GM23338 (cell line): Measurements from ENCODE around the gene GCNT1. TPM values are rescaled to one million over a fixed set of nuclear protein-coding genes. Genes with fewer than 3 reads are reported as not detected.

Experiments
- ATAC-seq: fragments of 200-7000 bp; cut with Tn5 transposase; 3 replicates; pipeline ENCODE4 v1.9.1; 2020
- DNase-seq: peaks from one replicate; pipeline ENCODE4 v3.0.0-alpha.2; 2015; ENCODE audit warnings: low spot score
- H2AFZ ChIP-seq: fragments of 200-600 bp; sonication (generic); 2 replicates; pipeline ENCODE4 v1.8.0; 2016; ENCODE audit warnings: antibody characterized with exemption, mild to moderate bottlenecking, moderate library complexity
- H3F3A ChIP-seq: fragments of 200-600 bp; sonication (generic); replicated peaks from 2 replicates; pipeline ENCODE4 v1.8.0; 2017; ENCODE audit warnings: antibody characterized with exemption, mixed run types, low read depth
- H3K27ac ChIP-seq: fragments of 200-600 bp; sonication (generic); 2 replicates; pipeline ENCODE4 v1.6.1; 2016; ENCODE audit warnings: low read depth
- H3K27me3 ChIP-seq: fragments of 200-600 bp; sonication (generic); 2 replicates; pipeline ENCODE4 v1.8.0; 2016; ENCODE audit warnings: mild to moderate bottlenecking, mixed run types, moderate library complexity; ENCODE audit not compliant: insufficient read depth
- H3K36me3 ChIP-seq: fragments of 200-600 bp; sonication (generic); 2 replicates; pipeline ENCODE4 v1.8.0; 2016; ENCODE audit warnings: mild to moderate bottlenecking; ENCODE audit not compliant: insufficient read depth
- H3K4me1 ChIP-seq: fragments of 200-600 bp; sonication (generic); 2 replicates; pipeline ENCODE4 v1.8.0; 2016; ENCODE audit warnings: mild to moderate bottlenecking, moderate library complexity; ENCODE audit not compliant: insufficient read depth
- H3K4me2 ChIP-seq: fragments of 200-600 bp; sonication (generic); 2 replicates; pipeline ENCODE4 v1.7.1; 2017; ENCODE audit warnings: mixed run types
- H3K4me3 ChIP-seq: fragments of 200-600 bp; sonication (generic); 2 replicates; pipeline ENCODE4 v1.6.1; 2016; ENCODE audit warnings: mixed run types
- H3K79me2 ChIP-seq: fragments of 200-600 bp; sonication (generic); replicated peaks from 2 replicates; pipeline ENCODE4 v1.8.0; 2017; ENCODE audit warnings: mild to moderate bottlenecking; ENCODE audit not compliant: insufficient read depth
- H3K9me2 ChIP-seq: fragments of 200-600 bp; sonication (generic); 2 replicates; pipeline ENCODE4 v1.8.0; 2017; ENCODE audit not compliant: insufficient read depth
- H4K20me1 ChIP-seq: fragments of 200-600 bp; sonication (generic); replicated peaks from 2 replicates; pipeline ENCODE4 v1.8.0; 2017; ENCODE audit warnings: mild to moderate bottlenecking; ENCODE audit not compliant: insufficient read depth
- H3K27ac Mint-ChIP-seq: 2 replicates; pipeline ENCODE4 v1.8.0; 2020; ENCODE audit warnings: inconsistent platforms, mild to moderate bottlenecking, moderate library complexity, mixed read lengths
- H3K27me3 Mint-ChIP-seq: 3 replicates; pipeline ENCODE4 v1.8.0; 2022; ENCODE audit warnings: low read depth, mild to moderate bottlenecking, moderate library complexity, mixed read lengths, inconsistent platforms; ENCODE audit not compliant: insufficient read depth, poor library complexity
- H3K36me3 Mint-ChIP-seq: 3 replicates; pipeline ENCODE4 v1.8.0; 2021; ENCODE audit warnings: low read depth, mild to moderate bottlenecking, inconsistent platforms, moderate library complexity, mixed read lengths
- H3K4me1 Mint-ChIP-seq: 3 replicates; pipeline ENCODE4 v1.8.0; 2020; ENCODE audit warnings: mild to moderate bottlenecking, inconsistent platforms, mixed read lengths
- H3K4me3 Mint-ChIP-seq: 3 replicates; pipeline ENCODE4 v1.8.0; 2021; ENCODE audit warnings: moderate library complexity, mild to moderate bottlenecking, inconsistent platforms, mixed read lengths
- H3K9me3 Mint-ChIP-seq: 3 replicates; pipeline ENCODE4 v1.8.0; 2020; ENCODE audit warnings: moderate library complexity, mild to moderate bottlenecking, inconsistent platforms, mixed read lengths
- ETS1 ChIP-seq: IDR thresholded peaks from 2 replicates; pipeline ENCODE4 v1.6.1; 2016; ENCODE audit warnings: antibody characterized with exemption
- EZH2 ChIP-seq: fragments of 200-600 bp; sonication (generic); IDR thresholded peaks from one replicate; pipeline ENCODE4 v1.8.0; 2017; ENCODE audit warnings: antibody characterized with exemption, mild to moderate bottlenecking, low read depth; ENCODE audit not compliant: unreplicated experiment
- EZH2phosphoT487 ChIP-seq: fragments of 200-600 bp; sonication (generic); IDR thresholded peaks from one replicate; pipeline ENCODE4 v1.8.1; 2018; ENCODE audit warnings: antibody characterized with exemption; ENCODE audit not compliant: unreplicated experiment
- NANOG ChIP-seq: IDR thresholded peaks from 2 replicates; pipeline ENCODE4 v1.6.1; 2016; ENCODE audit warnings: antibody characterized with exemption, borderline replicate concordance
- STAT1 ChIP-seq: IDR thresholded peaks from one replicate; pipeline ENCODE4 v1.6.1; 2016; ENCODE audit warnings: antibody characterized with exemption; ENCODE audit not compliant: unreplicated experiment
- ZNF331 ChIP-seq: fragments of 250-450 bp; sonication (Bioruptor Pico); IDR thresholded peaks from 2 replicates; pipeline ENCODE4 v1.5.0; 2020; ENCODE audit warnings: low read depth, mild to moderate bottlenecking, moderate library complexity
- ZNF462 ChIP-seq: fragments of 250-450 bp; sonication (Bioruptor Pico); IDR thresholded peaks from 2 replicates; pipeline ENCODE4 v1.5.0; 2020; ENCODE audit warnings: mild to moderate bottlenecking, moderate library complexity
- polyA plus RNA-seq: library from polyadenylated mRNA; unstranded; fragments of >200 nt; fragmentation: Nextera tagmentation; extraction: Ambion mirVana; gene quantifications from 2 replicates; pipeline ENCODE4 v1.2.1, GENCODE V29; 2016
- total RNA-seq: library from RNA; depleted of rRNA; stranded (reverse); fragments of >200 nt; shearing (Covaris generic); gene quantifications from 2 replicates; pipeline ENCODE4 v1.2.3, GENCODE V29; 2014

The GCNT1 gene
- total and polyA plus RNA-seq, 2 experiments from 2014 or later, result 4.2 to 11.4 TPM

GRCh38 chr9:76521244-76521681 is 62.3 kb downstream of the GCNT1 start (continued):
- TF ChIP-seq ZNF462 (CRISPR knock-in tag), result no peak
- TF ChIP-seq ZNF331 (CRISPR knock-in tag), result no peak
- TF ChIP-seq STAT1, result no peak

- peaks cover 2% of the 10 kb centered on the region for H3K27me3 Mint-ChIP-seq
- no peak overlapping the region for H2AFZ ChIP-seq
- TF ChIP-seq ZNF462 (CRISPR knock-in tag), result no peak
- TF ChIP-seq NANOG, result no peak
- TF ChIP-seq EZH2, result no peak
- TF ChIP-seq ZNF331 (CRISPR knock-in tag), result no peak
- TF ChIP-seq STAT1, result no peak
- TF ChIP-seq ETS1, result no peak
- no peak for TF ChIP-seq EZH2phosphoT487
Observed at GRCh38 chr9:76521906-76522305, 62.9 kb downstream of the GCNT1 start.

More at GRCh38 chr9:76521906-76522305, 62.9 kb downstream of the GCNT1 start:
- H3K9me2 ChIP-seq, result no peaks in the 10 kb centered on the region
- H3K27ac Mint-ChIP-seq, result no peak overlapping the region
- no peaks in the 10 kb centered on the region for H4K20me1 ChIP-seq
- no peaks in the 10 kb centered on the region for H3K4me1 ChIP-seq
- H3K9me3 Mint-ChIP-seq, result no peaks in the 10 kb centered on the region
- H3K79me2 ChIP-seq, result no peaks in the 10 kb centered on the region
- H3K4me3 ChIP-seq, result no peak overlapping the region
- H3K36me3 Mint-ChIP-seq, result no peaks in the 10 kb centered on the region
- H3K36me3 ChIP-seq, result no peaks in the 10 kb centered on the region
- no peak overlapping the region for H3K27ac ChIP-seq
- no peak overlapping the region for H3K4me3 Mint-ChIP-seq
- no peak for ATAC-seq
- 0 out of 3 replicates have a peak, but pooled peaks cover 2% of the 10 kb centered on the region for H3K4me1 Mint-ChIP-seq
- no peak overlapping the region for H3K4me2 ChIP-seq
- H3F3A ChIP-seq, result no peaks in the 10 kb centered on the region
- H3K27me3 ChIP-seq, result no peaks in the 10 kb centered on the region
- no peak for DNase-seq
